Upper lobe of right lung (tissue), 1 donor: ENCODE data around the gene PCDHB8. TPM values are rescaled to one million over a fixed set of nuclear protein-coding genes. Genes with fewer than 3 reads are reported as not detected.
"Not testable (repeated sequence)": the region's sequence is repeated elsewhere in the genome, so short reads cannot be mapped to it uniquely, and the experiment has no call there.

ENCODE experiments used
- ATAC-seq: fragments of 200-7000 bp; cut with Tn5 transposase; one replicate; pipeline ENCODE4 v1.9.1; 2020; ENCODE audit warnings: mild to moderate bottlenecking, moderate library complexity
- DNase-seq: peaks from one replicate; pipeline ENCODE4 v3.0.0-alpha.2; 2020
- H3K27ac ChIP-seq: fragments of 200-600 bp; one replicate; pipeline ENCODE4 v1.8.0; 2022
- H3K27me3 ChIP-seq: fragments of 200-600 bp; one replicate; pipeline ENCODE4 v1.8.0; 2022; ENCODE audit warnings: mild to moderate bottlenecking
- H3K36me3 ChIP-seq: fragments of 200-600 bp; one replicate; pipeline ENCODE4 v1.8.0; 2022
- H3K4me1 ChIP-seq: fragments of 200-600 bp; one replicate; pipeline ENCODE4 v1.8.0; 2022
- H3K4me3 ChIP-seq: fragments of 200-600 bp; one replicate; pipeline ENCODE4 v1.8.0; 2022; ENCODE audit warnings: mild to moderate bottlenecking
- H3K9me3 ChIP-seq: fragments of 200-600 bp; one replicate; pipeline ENCODE4 v1.8.0; 2022
- CTCF ChIP-seq: fragments of 200-600 bp; IDR thresholded peaks from one replicate; pipeline ENCODE4 v1.8.0; 2022; ENCODE audit warnings: antibody characterized with exemption
- intact Hi-C: fragments of 100-400 bp; cut with DNase I; formaldehyde crosslinking; loops from one replicate; pipeline ENCODE4 v1.11.0; 2022
- long read RNA-seq: library from polyadenylated mRNA; unstranded; transcript quantifications from one replicate; pipeline ENCODE4 v2.0.0, GENCODE V29; 2021
- total RNA-seq: library from RNA; stranded (reverse); fragmentation: NEBNext Ultra II Directional; extraction: Animal tissue kit (Norgen Biotek cat#: 25700); gene quantifications from one replicate; pipeline ENCODE4 v1.2.1, GENCODE V29; 2021
- donor health status: DM: no; HTN: yes; CAD: no; lungs with severe emphysema.

PCDHB8 gene
- 2.4 TPM for total RNA-seq
- long read RNA-seq, partial matches to known transcripts: 0 of 1 reads
- long read RNA-seq, other reads (novel, unspliced or antisense): 0 of 1 reads

- peaks cover 14% of the 10 kb centered on the region for H3K27me3 ChIP-seq
- H3K9me3 ChIP-seq, H3K27ac ChIP-seq, H3K4me3 ChIP-seq, intact Hi-C loops, H3K4me1 ChIP-seq, DNase-seq, H3K36me3 ChIP-seq: not testable (repeated sequence)
- peak; percentile 67 for ATAC-seq
These were observed at the start of gene PCDHB8 for GRCh38 chr5:141177577-141178191. TSS of gene PCDHB8 (plus strand) at chr5:141177790. CDS start at chr5:141178035, 245 bp downstream.

GRCh38 chr5:141135030-141135717 lies 42.4 kb upstream of the PCDHB8 start, which contains the start of gene PCDHB5:
TSS of gene PCDHB5 (plus strand) at chr5:141135206. CDS start at chr5:141135435, 229 bp downstream.
- Histone ChIP-seq H3K27me3 (no peaks in the 10 kb centered on the region), H3K4me3 (peak within 1 kb of the TSS; percentile 29), H3K9me3 (peaks cover 24% of the 10 kb centered on the region), H3K4me1 (no peaks in the 10 kb centered on the region), H3K27ac (no peak within 1 kb of the TSS), H3K36me3 (no peaks in the 10 kb centered on the region)
- DNase-seq (no peak), ATAC-seq (peak; percentile 42)
- intact Hi-C loops: no loop called here
- TF ChIP-seq CTCF: peak; percentile 34

- H3K4me3 ChIP-seq: peak overlapping the region; percentile 29
- no peaks in the 10 kb centered on the region for H3K27me3 ChIP-seq
- intact Hi-C loops: no loop called here
- no peak for TF ChIP-seq CTCF
- no peak overlapping the region for H3K27ac ChIP-seq
- no peaks in the 10 kb centered on the region for H3K36me3 ChIP-seq
- no peak for DNase-seq
- ATAC-seq: no peak
- peaks cover 24% of the 10 kb centered on the region for H3K9me3 ChIP-seq
- H3K4me1 ChIP-seq: no peaks in the 10 kb centered on the region
These were observed 41.8 kb upstream of the PCDHB8 start for GRCh38 chr5:141135718-141136266.

GRCh38 chr5:141137346-141137745 lies 40.2 kb upstream of the PCDHB8 start:
- peaks cover 24% of the 10 kb centered on the region for H3K9me3 ChIP-seq
- H3K4me1 ChIP-seq, H3K27ac ChIP-seq, H3K27me3 ChIP-seq, ATAC-seq, intact Hi-C loops, H3K4me3 ChIP-seq, DNase-seq, H3K36me3 ChIP-seq: not testable (repeated sequence)

GRCh38 chr5:141149812-141150211 lies 27.8 kb upstream of the PCDHB8 start, which contains the start of gene PCDHB6:
TSS of gene PCDHB6 (plus strand) at chr5:141150057. CDS start at chr5:141150258, 201 bp downstream.
- no peaks in the 10 kb centered on the region for H3K36me3 ChIP-seq
- no peak within 1 kb of the TSS for H3K27ac ChIP-seq
- TF ChIP-seq CTCF: peak; percentile 20
- ATAC-seq (no peak), DNase-seq (no peak)
- peaks cover 8% of the 10 kb centered on the region for H3K27me3 ChIP-seq
- intact Hi-C loops: no loop called here
- no peaks in the 10 kb centered on the region for H3K4me1 ChIP-seq
- peaks cover 9% of the 10 kb centered on the region for H3K9me3 ChIP-seq
- peak within 1 kb of the TSS; percentile 7 for H3K4me3 ChIP-seq

- intact Hi-C loops: no loop called here
- no peak for DNase-seq
- peaks cover 5% of the 10 kb centered on the region for H3K27me3 ChIP-seq
- no peaks in the 10 kb centered on the region for H3K36me3 ChIP-seq
- H3K9me3 ChIP-seq: peaks cover 9% of the 10 kb centered on the region
- TF ChIP-seq CTCF: no peak
- H3K4me1 ChIP-seq: no peaks in the 10 kb centered on the region
- peak overlapping the region; percentile 7 for H3K4me3 ChIP-seq
- no peak for ATAC-seq
- no peak overlapping the region for H3K27ac ChIP-seq
These were observed 27.2 kb upstream of the PCDHB8 start for GRCh38 chr5:141150224-141150992.
